B cell (primary cell): ENCODE results near the gene PCSK4. TPM values are rescaled to one million over a fixed set of nuclear protein-coding genes. Genes with fewer than 3 reads are reported as not detected.
"Not testable (repeated sequence)": the region's sequence is repeated elsewhere in the genome, so short reads cannot be mapped to it uniquely, and the experiment has no call there.

ENCODE experiments used
- ATAC-seq: fragments of 200-7000 bp; cut with Tn5 transposase; one replicate; pipeline ENCODE4 v1.10.0; 2021; ENCODE audit warnings: low read depth, mild to moderate bottlenecking, moderate number of reproducible peaks, moderate library complexity
- CTCF ChIA-PET: fragments of 350-600 bp; sonication (Branson Sonifier 250); formaldehyde crosslinking; loops from one replicate; lab custom pipeline; 2021; ENCODE audit warnings: antibody characterized with exemption, inconsistent platforms; lab: Charles Lee
- POLR2A ChIA-PET: fragments of 350-600 bp; sonication (Branson Sonifier 250); formaldehyde crosslinking; loops from one replicate; lab custom pipeline; 2021; ENCODE audit warnings: antibody characterized with exemption; lab: Charles Lee
- DNase-seq: peaks from one replicate; pipeline ENCODE4 v3.0.0; 2013
- H2AFZ ChIP-seq: 2 replicates; pipeline ENCODE4 v1.6.1; 2012; ENCODE audit warnings: mild to moderate bottlenecking, low read depth, low read length; ENCODE audit not compliant: insufficient read depth, poor library complexity, severe bottlenecking
- H3K27ac ChIP-seq, 2 donors: 1 replicate in 1 of 2; 2 replicates in 1 of 2; pipeline ENCODE4 v1.5.1; 2012 to 2013; ENCODE audit warnings: low read length in 2 of 2, mild to moderate bottlenecking in 2 of 2, moderate library complexity in 1 of 2
- H3K27me3 ChIP-seq, 4 experiments: fragments of 200-600 bp in 1 of 4; sonication (generic) in 1 of 4; replicated peaks in 1 of 4; 1 replicate in 2 of 4; 2 replicates in 2 of 4; pipeline versions ENCODE4 v1.6.1 to v1.7.0; 2013 to 2016; ENCODE audit warnings: low read length in 3 of 4, mild to moderate bottlenecking in 2 of 4, mixed read lengths in 1 of 4, moderate library complexity in 1 of 4; ENCODE audit not compliant: insufficient read depth in 4 of 4, control insufficient read depth in 3 of 4; ENCODE audit errors: control extremely low read depth in 1 of 4
- H3K36me3 ChIP-seq, 2 experiments: replicated peaks in 1 of 2; 1 replicate in 1 of 2; 2 replicates in 1 of 2; pipeline versions ENCODE4 v1.6.1 to v1.7.1; 2013; ENCODE audit warnings: low read length in 1 of 2; ENCODE audit not compliant: insufficient read depth in 2 of 2, control insufficient read depth in 1 of 2; ENCODE audit errors: control extremely low read depth in 1 of 2, extremely low read depth in 1 of 2
- H3K4me1 ChIP-seq, 2 donors: fragments of 200-600 bp in 1 of 2; sonication (generic) in 1 of 2; 1 replicate in 1 of 2; 2 replicates in 1 of 2; pipeline versions ENCODE4 v1.5.1 to v1.6.1; 2013 to 2017; ENCODE audit warnings: low read length in 2 of 2; ENCODE audit not compliant: control insufficient read depth in 2 of 2, insufficient read depth in 2 of 2
- H3K4me2 ChIP-seq: replicated peaks from 2 replicates; pipeline ENCODE3; 2012; ENCODE audit warnings: mild to moderate bottlenecking, low read depth, low read length; ENCODE audit not compliant: poor library complexity, severe bottlenecking
- H3K4me3 ChIP-seq, 5 experiments: fragments of 200-600 bp in 1 of 5; sonication (generic) in 1 of 5; 1 replicate in 3 of 5; 2 replicates in 2 of 5; pipeline versions ENCODE4 v1.5.1 to v1.7.0; 2011 to 2016; ENCODE audit warnings: low read length in 4 of 5, mild to moderate bottlenecking in 4 of 5, low read depth in 2 of 5, control low read depth in 1 of 5, moderate library complexity in 1 of 5; ENCODE audit not compliant: insufficient read depth in 1 of 5; ENCODE audit errors: control extremely low read depth in 1 of 5, extremely low read depth in 1 of 5
- H3K79me2 ChIP-seq: fragments of 200-600 bp; sonication (generic); one replicate; pipeline ENCODE4 v1.6.0; 2016; ENCODE audit warnings: low read length; ENCODE audit not compliant: control insufficient read depth, insufficient read depth
- H3K9ac ChIP-seq: fragments of 200-600 bp; sonication (generic); 2 replicates; pipeline ENCODE4 v1.6.1; 2017; ENCODE audit warnings: mild to moderate bottlenecking, low read length, moderate library complexity
- H3K9me3 ChIP-seq, 3 donors: one replicate each; pipeline versions ENCODE4 v1.6.1 to v1.7.1; 2013; ENCODE audit warnings: low read length in 2 of 3; ENCODE audit not compliant: control insufficient read depth in 2 of 3, insufficient read depth in 1 of 3; ENCODE audit errors: control extremely low read depth in 1 of 3
- H4K20me1 ChIP-seq: 2 replicates; pipeline ENCODE4 v1.6.0; 2012; ENCODE audit warnings: mild to moderate bottlenecking, low read length; ENCODE audit not compliant: insufficient read depth, control insufficient read depth, poor library complexity, severe bottlenecking
- H3K27ac Mint-ChIP-seq: one replicate; pipeline ENCODE4 v1.8.0; 2021; ENCODE audit warnings: mixed read lengths
- H3K27me3 Mint-ChIP-seq: one replicate; pipeline ENCODE4 v1.8.0; 2021; ENCODE audit warnings: mixed read lengths
- H3K4me1 Mint-ChIP-seq: one replicate; pipeline ENCODE4 v1.8.0; 2021; ENCODE audit warnings: mixed read lengths
- H3K4me3 Mint-ChIP-seq: one replicate; pipeline ENCODE4 v1.8.0; 2021; ENCODE audit warnings: mixed read lengths
- H3K9me3 Mint-ChIP-seq: one replicate; pipeline ENCODE4 v1.8.0; 2022; ENCODE audit warnings: mixed read lengths; ENCODE audit not compliant: insufficient read depth
- CTCF ChIP-seq: fragments of 200-600 bp; IDR thresholded peaks from one replicate; pipeline ENCODE4 v1.8.0; 2022; ENCODE audit warnings: antibody characterized with exemption, mild to moderate bottlenecking
- EZH2 ChIP-seq: IDR thresholded peaks from 2 replicates; pipeline ENCODE4 v1.6.1; 2012; ENCODE audit warnings: borderline replicate concordance, low read depth, mild to moderate bottlenecking, moderate library complexity, low read length; ENCODE audit not compliant: insufficient read depth, poor library complexity, severe bottlenecking
- WGBS: methylation state at CpG from one replicate; pipeline ENCODE4 v1.1.5; 2013; ENCODE audit warnings: missing lambda C conversion rate; ENCODE audit not compliant: insufficient coverage; 5-methylcytosine and 5-hydroxymethylcytosine counted together
- intact Hi-C: fragments of 100-400 bp; cut with micrococcal nuclease; formaldehyde crosslinking; loops from one replicate; pipeline ENCODE4 v1.10.0; 2022
- polyA plus RNA-seq: library from polyadenylated mRNA; depleted of rRNA; stranded (reverse); fragments of >200 nt; gene quantifications from 2 replicates; pipeline ENCODE4 v1.2.3, GENCODE V29; 2012
- total RNA-seq, 2 donors: library from RNA; stranded (reverse); fragments of 120-200 nt in 1 of 2; gene quantifications; 1 replicate in 1 of 2; 2 replicates in 1 of 2; pipeline versions ENCODE4 v1.2.3 to v1.2.4, GENCODE V29; 2013 to 2022

PCSK4 gene
- total and polyA plus RNA-seq, 2 donors (not counting 1 experiment from before 2014, with no cell fraction given): 1.1 to 1.3 TPM

GRCh38 chr19:1501200-1501595 is 11.0 kb upstream of the PCSK4 start:
- Mint-ChIP-seq H3K4me1 (peaks cover 4% of the 10 kb centered on the region), H3K4me3 (no peak overlapping the region), H3K27ac (no peak overlapping the region), H3K27me3 (peaks cover 17% of the 10 kb centered on the region), H3K9me3 (no peaks in the 10 kb centered on the region)
- H3K27me3 ChIP-seq: peaks cover 0 to 49% (median 13%) of the 10 kb centered on the region in 4 experiments
- TF ChIP-seq EZH2 (no peak), CTCF (no peak)
- no peak overlapping the region for H2AFZ ChIP-seq
- no peak overlapping the region for H3K4me2 ChIP-seq
- H3K36me3 ChIP-seq: no peaks in the 10 kb centered on the region
- peaks cover 0 to 25% (median 0%) of the 10 kb centered on the region in 3 donors for H3K9me3 ChIP-seq
- POLR2A ChIA-PET: no interaction called here
- no peak overlapping the region for H3K4me3 ChIP-seq
- 80% methylated on average over 1 of the region's 9 CpGs for whole genome bisulfite sequencing
- ATAC-seq (no peak), DNase-seq (no peak)
- no peaks in the 10 kb centered on the region for H3K79me2 ChIP-seq
- intact Hi-C loops: no loop called here
- H4K20me1 ChIP-seq: no peaks in the 10 kb centered on the region
- peaks cover 7 to 8% of the 10 kb centered on the region in 2 donors for H3K4me1 ChIP-seq
- H3K9ac ChIP-seq: no peak overlapping the region
- H3K27ac ChIP-seq: no peak overlapping the region
- CTCF ChIA-PET: no interaction called here

GRCh38 chr19:1499231-1499630 is 9.1 kb upstream of the PCSK4 start:
- H3K36me3 ChIP-seq, H3K9ac ChIP-seq, H3K9me3 Mint-ChIP-seq, H3K4me1 ChIP-seq, intact Hi-C loops, H4K20me1 ChIP-seq, H3K4me2 ChIP-seq, H3K27ac Mint-ChIP-seq, H3K4me1 Mint-ChIP-seq, POLR2A ChIA-PET, ATAC-seq, H3K27ac ChIP-seq, H3K4me3 ChIP-seq, H2AFZ ChIP-seq, H3K79me2 ChIP-seq, CTCF ChIA-PET, DNase-seq, H3K4me3 Mint-ChIP-seq, H3K27me3 Mint-ChIP-seq: not testable (repeated sequence)
- WGBS: no CpG with 5 or more reads among the region's 34 CpGs
- H3K27me3 ChIP-seq: peaks cover 0 to 32% (median 11%) of the 10 kb centered on the region in 4 experiments
- H3K9me3 ChIP-seq: peaks cover 0 to 12% (median 0%) of the 10 kb centered on the region in 3 donors
